IPS-NIHi7 (cell line): Measurements from ENCODE around the gene ALKBH4.
"Not testable (repeated sequence)": the region's sequence is repeated elsewhere in the genome, so short reads cannot be mapped to it uniquely, and the experiment has no call there.

Experiments
- DNase-seq: peaks from one replicate; pipeline ENCODE4 v3.0.0; 2012; ENCODE audit warnings: mixed read lengths; ENCODE audit errors: extremely low spot score

Gene ALKBH4

DNA sequence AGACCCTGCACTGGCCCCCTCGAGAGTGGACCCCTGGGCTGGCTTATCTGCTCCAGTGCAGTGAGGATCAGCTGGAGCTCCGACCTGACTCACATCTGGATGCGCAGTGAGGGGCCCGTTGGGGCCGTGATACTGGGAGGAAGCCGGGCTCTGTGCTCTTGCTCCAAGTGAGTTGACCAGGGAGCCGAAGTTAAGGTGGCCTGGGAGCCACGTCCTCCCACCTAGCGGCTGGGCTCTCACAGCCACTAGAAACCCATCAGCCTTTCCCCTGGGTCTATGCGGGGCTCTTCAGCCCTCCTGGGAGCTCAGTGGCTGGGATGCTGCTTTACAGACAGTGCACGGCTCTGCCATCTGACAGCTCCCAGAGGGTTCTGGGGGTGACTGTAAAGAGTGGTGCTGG lies 9.1 kb downstream of the ALKBH4 start:
- no peak for DNase-seq

DNA sequence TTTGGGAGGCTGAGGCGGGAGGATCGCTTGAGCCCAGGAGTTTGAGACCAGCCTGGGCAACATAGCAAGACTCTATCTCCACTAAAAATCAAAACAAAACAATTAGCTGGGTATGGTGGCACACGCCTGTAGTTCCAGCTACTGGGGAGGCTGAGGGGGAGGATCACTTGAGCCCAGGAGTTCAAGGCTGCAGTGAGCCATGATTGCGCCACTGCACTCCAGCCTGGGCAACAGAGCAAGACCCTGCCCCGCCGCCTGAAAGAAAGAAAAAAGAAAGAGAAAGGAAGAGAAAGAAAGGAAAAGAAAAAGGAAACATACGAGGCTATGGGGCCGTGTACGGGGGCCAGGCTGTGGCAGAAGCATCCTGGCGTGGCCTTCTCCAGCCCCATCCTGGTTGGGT lies 9.7 kb downstream of the ALKBH4 start:
- DNase-seq: not testable (repeated sequence)

DNA sequence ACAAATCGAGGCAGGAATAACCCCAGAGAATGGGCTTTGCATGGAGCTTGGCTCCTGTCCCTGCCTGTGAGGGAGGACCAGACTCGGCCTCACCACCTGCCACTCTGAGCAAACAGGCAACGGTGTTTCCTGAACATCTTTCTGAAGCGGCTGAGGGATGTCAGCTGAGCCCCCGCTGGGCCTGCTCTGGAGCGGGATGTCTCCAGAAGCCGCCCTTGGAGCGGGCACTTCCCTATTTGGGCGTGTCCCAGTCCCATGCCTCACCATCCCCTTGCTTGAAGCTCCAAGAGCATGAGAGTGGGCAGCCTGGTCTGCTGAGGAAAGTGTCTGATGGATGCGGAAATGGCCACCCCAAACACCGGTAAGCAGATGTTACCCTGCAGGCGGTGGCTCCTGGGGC lies 10.2 kb downstream of the ALKBH4 start:
- DNase-seq: no peak

DNA sequence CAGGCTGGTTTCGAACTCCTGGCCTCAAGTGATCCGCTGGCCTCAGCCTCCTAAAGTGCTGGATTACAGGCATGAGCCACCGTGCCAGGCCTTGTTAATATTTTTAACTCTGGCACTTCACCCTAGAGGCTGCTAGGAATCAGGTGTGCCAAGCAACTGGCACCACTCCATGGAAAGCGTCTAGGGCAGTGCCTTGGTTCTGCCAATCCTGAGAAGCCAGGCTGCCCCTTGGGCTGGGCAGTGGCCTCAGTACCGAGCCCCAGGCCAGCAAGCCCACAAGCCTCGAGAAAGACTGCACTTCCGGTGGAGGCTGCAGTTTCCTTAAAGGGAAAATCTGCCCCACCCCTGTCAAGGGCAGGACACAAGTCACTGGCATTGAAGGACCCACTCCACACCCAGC lies 11.3 kb downstream of the ALKBH4 start:
- DNase-seq: no peak

DNA sequence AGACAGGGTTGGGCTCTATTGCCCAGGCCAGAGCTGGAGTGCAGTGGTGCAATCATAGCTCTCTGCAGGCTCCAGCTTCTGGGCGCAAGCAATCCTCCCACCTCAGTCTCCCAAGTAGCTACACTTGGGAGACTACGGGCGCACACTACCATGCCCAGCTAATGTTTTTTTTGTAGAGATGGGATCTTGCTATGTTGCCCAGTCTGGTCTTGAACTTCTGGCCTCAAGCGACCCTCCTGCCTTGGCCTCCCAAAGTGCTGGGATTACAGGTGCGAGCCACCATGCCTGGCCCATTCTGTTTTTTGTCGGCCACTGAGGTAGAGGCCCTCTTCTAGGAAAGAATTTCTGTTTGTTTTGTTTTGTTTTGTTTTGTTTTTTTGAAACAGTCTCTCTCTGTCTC lies 12.2 kb downstream of the ALKBH4 start:
- DNase-seq: no peak

DNA sequence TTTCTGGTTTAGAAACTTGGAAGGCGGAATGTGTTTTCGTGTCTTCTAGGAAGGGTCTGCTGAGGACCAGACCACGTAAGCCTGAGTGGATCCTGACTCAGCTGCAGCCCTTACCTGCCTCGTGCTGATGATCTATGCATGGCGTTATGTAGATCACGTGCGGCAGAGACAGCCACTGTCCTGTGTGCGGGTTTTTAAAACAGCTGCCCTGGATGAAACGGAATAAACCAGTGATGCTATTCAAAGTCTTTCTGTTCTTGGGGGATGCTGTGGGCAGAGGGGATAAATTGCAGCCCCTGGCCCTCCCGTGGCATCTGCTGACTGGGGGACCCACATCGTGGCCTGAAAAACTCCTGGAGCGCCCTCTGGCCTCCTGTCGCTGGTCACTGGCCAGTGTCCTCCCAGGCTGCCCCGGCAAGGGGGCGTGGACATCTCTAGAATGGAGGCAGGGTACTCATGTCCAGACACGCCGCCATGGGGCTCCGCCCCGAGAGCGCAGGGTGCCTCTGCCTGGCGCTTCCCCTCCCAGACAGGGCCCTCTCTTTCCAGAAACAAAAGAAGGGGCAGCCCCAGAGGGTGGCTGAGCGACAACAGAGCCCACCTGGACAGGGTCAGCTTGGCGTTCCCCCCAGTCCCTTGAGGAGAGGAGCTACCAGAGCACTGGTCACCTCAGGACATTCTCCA lies 13.2 kb downstream of the ALKBH4 start:
- DNase-seq: peak; percentile 64

DNA sequence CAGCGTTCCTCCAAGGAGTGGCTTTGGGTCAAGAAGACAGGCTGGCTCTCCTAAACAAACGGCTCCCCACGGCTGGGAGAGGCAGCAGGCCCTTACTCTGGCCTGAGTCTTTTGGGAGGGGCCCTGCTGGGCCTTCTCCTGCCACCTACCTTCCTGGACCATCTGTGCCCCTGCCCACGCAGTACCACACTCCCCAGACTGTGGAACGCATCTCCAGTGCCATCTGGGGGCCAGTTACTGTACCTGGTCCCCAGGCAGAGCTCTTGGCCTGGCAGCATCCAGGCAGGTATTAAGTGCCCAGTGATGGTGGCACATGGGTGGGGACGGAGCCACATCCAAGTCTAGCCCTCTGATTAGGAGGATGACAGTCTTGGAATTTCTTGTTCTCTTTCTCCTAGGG lies 14.4 kb downstream of the ALKBH4 start:
- no peak for DNase-seq

DNA sequence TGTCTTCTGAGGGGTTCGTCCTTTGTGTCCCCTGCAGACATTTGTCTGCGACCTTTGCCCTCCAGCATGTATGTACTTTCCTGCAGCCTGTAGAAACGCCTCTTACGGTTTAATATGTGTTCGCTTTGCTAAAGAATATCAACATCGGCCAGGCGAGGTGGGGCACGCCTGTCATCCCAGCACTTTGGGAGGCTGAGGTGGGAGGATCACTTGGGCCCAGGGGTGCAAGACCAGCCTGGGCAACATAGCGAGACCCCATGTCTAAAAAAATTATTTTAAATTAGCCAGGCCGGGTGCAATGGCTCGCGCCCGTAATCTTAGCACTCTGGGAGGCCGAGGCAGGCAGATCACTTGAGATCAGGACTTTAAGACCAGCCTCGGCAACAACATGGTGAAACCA lies 15.5 kb downstream of the ALKBH4 start:
- no peak for DNase-seq

DNA sequence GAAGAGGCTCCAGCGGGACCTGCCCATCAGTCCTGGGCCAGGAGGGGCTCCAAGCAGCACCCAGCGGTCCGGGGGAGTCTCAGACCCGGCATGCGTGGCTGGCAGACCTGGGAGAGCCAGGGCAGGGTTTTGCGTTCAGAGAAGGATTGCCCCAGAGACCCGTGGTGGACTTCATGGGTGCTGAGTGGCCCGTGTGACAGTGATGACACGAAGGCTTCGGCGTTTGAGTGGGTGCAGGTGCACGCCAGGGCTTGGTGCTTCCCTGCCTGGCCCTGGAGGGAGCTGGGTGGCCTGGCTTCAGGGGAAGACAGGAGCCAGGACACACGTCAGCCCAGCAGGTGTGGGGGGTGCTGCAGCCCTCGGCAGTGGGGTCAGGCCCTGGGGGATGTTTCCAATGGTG lies 17.4 kb downstream of the ALKBH4 start:
- DNase-seq: no peak

DNA sequence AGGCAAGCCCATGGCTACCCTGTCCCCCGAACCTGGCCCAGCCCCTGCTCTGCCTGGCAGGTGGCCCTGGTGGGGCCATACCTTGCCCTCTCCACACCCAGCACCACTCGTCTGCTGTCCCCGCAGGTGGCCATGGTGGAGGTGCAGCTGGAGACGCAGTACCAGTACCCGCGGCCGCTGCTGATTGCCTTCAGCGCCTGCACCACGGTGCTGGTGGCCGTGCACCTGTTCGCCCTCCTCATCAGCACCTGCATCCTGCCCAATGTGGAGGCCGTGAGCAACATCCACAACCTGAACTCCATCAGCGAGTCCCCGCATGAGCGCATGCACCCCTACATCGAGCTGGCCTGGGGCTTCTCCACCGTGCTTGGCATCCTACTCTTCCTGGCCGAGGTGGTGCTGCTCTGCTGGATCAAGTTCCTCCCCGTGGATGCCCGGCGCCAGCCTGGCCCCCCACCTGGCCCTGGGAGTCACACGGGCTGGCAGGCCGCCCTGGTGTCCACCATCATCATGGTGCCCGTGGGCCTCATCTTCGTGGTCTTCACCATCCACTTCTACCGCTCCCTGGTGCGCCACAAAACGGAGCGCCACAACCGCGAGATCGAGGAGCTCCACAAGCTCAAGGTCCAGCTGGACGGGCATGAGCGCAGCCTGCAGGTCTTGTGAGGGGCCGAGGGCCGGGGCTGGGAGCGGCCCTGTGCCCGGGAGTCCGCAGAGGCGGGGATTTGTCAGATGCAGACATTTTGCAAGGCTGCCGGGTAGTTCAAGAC lies 18.1 kb downstream of the ALKBH4 start:
- DNase-seq: no peak

DNA sequence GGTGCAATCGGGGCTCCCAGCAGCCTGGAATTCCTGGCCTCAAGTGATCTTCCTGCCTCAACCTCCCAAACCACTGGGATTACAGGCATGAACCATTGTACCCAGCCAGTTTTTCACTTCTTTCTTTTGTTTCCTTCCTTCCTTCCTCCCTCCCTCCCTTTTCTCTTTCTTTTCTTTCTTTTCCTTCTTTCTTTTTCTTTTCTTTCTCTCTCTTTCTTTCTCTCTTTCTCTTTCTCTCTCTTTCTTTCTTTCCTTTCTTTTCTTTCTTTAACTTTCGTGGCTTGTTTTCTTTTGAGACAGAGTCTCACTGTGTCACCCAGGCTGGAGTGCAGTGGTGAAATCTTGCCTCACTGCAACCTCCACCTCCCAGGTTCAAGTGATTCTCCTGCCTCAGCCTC lies 19.0 kb downstream of the ALKBH4 start:
- no peak for DNase-seq

DNA sequence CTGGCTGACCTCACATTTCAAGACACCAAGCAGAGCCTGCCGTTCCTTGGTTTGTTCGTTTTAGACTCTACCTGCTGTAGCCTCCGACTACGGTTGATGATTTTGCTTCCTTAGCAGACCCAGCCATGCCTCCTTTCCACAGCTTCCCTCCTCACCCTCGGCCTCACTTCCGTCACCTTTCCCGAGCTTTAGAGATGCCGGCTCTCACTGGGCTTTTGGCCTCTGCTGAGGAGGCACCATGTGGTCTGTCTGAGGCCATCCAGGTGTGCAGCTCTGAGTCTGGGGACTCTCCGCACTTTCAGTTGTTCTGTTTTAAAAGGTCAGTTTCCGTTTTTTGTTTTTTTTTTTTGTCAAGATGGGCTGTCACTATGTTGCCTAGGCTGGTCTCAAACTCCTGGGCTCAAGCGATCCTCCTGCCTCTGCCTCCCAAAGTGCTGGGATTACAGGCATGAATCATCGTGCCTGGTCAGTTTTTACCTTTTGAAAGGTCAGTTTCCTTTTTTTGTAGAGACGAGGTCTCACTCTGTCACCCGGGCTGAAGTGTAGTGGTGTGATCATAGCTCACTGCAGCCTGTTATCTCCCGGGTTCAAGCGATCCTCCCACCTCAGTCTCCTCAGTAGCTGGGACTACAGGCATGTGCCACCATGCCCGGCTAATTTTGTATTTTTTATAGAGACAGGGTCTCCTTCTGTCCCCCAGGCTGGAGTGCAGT lies 19.5 kb downstream of the ALKBH4 start:
- no peak for DNase-seq

DNA sequence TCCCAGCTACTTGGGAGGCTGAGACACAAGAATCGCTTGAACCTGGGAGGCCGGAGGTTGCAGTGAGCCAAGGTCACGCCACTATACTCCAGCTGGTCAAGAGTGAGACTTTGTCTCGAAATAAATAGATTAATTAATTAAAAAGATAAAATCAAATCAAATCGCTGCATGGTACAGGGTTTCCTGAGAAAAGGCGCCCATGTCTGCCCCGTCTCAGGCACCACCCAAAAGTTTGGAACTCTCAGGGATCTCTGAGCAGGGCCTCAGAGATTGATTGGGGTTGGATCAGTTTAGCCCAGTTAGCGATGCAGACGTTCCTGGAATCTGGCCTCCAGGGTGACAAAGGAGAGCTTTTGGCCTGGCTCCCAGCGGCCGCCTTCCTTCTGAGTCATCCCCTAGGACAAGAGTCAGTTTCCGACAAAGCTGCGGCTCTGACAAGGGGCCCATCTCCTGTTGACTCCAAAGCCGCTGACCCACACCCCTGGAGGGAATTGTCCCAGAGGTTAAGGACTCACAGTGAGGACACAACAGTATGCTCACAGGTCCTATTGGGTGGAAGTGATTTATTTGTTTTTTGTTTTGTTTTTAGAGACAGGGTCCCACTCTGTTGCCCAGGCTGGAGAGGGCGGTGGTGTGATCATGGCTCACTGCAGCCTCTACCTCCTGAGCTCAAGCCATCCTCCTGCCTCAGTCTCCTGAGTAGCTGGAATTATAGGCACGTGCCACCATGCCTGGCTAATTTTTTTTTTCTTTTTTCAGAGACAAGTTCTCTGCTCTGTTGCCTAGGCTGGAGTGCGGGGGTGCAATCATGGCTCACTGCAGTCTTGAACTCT lies 24.5 kb downstream of the ALKBH4 start:
- DNase-seq: peak; percentile 73

DNA sequence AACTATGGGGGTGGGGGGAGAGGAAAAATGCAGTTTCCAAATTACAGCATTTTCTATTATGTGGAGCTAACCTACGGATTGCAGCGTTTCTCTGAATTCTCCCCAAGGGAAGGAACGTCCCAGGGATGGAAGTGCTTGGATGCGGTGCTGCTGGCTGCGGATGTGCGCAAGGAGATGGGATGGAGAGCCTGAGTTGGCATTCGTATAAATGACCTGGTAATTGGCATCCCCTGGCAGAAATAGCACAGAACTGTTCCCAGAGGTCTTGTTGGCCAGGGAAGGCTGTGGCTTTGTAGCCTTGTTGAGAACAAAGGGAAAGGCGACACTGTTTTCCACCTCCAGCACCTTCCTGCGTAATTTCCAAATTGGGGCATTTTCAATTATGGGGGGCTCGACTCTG lies 28.5 kb downstream of the ALKBH4 start:
- DNase-seq: no peak

DNA sequence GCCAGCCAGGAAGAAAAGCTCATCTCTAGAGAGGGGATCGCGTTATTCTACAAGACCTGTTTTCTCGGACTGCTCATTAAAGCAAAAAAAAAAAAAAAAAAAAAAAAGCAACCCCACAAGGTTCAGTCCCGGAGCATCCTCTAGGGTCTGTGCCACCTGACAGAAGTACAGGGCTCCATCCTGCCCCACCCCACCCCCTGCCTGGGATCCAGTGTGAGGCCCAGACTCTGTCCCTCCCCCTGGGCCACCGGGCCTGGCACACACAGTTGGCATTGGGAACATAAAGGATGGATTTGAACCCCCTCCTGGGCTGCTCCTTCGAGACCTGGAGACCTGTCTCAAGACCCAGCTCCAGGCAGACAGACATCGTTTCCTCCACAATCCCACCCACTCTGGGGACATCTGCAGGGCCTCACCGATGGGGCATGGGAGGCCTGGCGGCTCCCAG lies 30.6 kb downstream of the ALKBH4 start:
- DNase-seq: peak; percentile 16

DNA sequence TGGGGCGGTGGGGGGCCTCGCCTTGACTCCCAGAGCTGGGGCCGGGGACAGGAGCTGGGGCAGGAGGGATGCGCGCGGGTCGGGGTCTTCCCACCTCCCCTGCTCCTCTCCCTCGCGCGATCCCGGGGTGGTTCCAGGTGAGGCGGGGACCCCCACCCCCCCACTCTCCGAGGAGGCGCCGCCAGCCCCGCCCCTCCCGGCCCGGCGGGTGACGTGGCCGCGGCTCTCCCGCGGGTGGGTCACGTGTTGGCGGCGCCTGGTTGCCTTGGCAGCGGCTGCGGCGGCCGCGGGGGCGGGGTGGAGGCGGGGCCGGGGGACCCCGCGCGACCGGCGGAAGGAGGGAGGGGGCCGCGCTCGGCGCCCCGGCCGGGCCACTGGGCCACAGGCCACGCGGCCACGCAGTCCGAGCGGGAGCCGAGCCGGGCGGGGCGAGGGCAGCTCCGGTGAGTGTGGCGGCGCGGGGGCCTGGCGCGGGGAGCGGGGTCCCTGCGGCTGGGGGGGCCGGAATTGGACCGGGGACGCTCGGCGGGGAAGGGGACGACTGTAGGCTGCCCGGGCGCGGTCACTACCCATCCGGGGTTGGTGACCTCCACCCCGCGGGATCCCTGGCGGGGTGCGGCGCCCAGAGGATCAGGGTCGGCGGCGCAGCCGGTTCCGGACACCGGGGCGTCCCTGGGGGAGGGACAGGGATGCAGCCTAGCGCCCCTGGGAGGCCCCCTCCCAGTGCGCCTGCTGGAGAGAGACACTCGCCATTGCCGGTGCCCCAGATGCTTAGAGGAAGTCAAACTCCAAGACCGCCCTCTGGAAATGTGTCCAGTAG lies 31.2 kb downstream of the ALKBH4 start, which contains the start of gene ORAI2:
ORAI2 (plus strand) TSS at position 357 of the 820 bp plus-strand sequence. CDS start 5,382 bp downstream, outside the sequence.
- DNase-seq: peak; percentile 93

DNA sequence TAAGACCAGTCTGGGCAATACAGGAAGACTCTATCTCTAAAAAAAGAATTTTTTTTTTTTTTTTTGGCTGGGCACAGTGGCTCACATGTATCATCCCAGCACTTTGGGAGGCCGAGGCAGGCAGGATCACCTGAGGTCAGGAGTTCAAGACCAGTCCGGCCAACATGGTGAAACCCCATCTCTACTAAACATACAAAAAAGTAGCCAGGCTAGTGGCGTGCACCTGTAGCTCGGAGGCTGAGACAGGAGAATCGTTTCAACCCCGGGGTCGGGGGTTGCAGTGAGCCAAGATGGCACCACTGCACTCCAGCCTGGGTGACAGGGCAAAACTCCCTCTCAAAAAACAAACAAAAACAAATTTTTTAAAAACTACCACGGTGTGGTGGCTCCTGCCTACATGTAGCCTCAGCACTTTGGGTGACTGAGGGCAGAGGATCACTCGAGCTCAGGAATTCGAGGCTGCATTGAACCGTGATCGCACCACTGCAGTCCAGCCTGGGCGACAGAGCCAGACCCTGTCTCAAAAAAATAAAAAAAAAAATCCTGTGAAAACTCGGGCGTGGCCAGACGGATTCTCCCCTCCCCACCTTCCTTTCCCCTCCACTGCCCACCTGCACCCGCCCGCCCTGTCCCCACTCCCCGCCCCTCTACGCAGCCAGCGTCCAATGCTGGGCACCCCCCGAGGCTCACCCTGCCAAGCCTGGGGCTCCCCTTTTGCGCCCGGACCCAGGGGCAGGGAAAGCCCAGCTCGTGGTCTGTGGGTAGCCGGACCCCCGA lies 32.0 kb downstream of the ALKBH4 start:
- DNase-seq: peak; percentile 35

DNA sequence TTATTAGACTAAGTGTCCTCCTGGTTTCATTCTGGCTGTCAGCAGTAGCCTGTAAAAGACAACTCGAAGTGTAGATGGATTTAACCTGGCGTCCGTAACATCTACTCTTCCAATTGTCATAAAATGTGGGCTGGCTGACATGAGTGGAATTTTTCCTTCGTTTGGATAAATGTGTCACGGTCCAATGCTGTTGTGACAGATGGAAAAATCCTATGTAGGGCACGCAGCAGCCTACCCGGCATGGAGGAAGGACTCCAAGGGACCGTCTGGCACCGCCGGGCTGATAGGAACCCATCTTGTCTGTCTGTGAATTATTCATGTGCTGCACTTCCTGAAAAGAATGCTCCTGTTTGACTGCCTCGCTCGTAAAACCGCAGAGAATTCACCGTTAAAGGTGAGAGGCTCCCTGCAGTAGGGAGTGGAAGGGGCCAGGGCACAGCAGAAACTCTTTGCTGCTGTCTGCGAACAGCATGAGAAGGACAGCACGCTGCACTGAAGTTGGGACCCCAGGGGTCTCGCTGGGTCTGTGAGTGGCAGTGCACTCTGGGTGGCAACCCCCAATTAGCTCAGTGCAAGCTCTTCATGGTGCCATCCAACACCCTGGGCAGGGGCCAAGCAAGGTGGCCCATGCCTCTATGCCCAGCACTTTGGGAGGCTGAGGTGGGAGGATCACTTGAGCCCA lies 32.9 kb downstream of the ALKBH4 start:
- no peak for DNase-seq

DNA sequence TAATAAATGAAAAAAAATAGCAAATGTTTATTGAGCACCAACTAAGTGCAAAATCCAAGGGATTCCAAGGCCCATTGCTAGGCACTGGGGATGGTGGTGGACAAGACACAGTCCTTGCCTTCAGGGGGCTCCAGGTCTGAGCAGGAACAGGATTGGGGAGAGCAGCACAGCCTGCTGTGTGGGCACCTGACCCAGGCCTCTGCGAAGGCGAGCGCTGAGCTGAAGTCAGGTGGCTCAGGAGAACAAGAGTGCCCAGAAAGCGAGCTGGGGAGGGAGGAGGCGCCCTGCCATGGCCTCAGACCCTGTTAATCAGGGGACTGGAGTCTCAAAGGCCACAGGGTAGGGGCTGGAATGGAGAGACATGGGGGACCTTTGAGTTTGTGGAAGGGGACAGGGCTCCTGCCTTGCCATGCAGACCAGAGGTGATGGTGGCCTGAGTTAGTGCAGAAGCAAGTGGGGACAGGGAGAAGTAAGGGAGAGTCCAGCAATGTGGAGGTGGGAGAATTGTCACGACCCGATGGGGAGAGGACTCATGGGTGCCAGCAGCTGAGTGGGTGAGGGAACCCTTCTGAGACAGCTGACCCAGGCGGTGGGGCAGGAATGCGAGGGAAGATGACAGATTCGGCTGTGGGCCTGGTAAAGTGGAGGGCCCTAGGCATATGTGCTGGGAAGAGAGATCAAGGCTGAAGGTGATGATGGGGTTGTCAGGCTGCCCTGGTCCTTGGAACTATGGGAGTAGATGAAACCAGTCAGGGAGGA lies 35.3 kb downstream of the ALKBH4 start:
- no peak for DNase-seq
